Psoas muscle (tissue), 8 donors: ENCODE results near the gene SLC6A19. TPM values are rescaled to one million over a fixed set of nuclear protein-coding genes. Genes with fewer than 3 reads are reported as not detected.
A peak's percentile ranks its signal among the peaks of the same experiment; 100 is the strongest.

Source experiments
- ATAC-seq, 4 donors: fragments of 200-7000 bp; cut with Tn5 transposase; one replicate each; pipeline ENCODE4 v1.9.1; 2020; ENCODE audit warnings: moderate library complexity in 3 of 4, mild to moderate bottlenecking in 2 of 4
- DNase-seq, 2 donors: peaks; one replicate each; pipeline ENCODE4 v3.0.0-alpha.2; 2020
- H3K27ac ChIP-seq: fragments of 200-600 bp; one replicate; pipeline ENCODE4 v1.8.0; 2022
- H3K27me3 ChIP-seq, 3 donors: fragments of 200-600 bp in 1 of 3; one replicate each; pipeline versions ENCODE4 v1.6.1 to v1.8.0; 2013 to 2022; ENCODE audit warnings: low read length in 2 of 3, mild to moderate bottlenecking in 2 of 3, moderate library complexity in 1 of 3; ENCODE audit not compliant: insufficient read depth in 3 of 3
- H3K36me3 ChIP-seq, 2 donors: fragments of 200-600 bp in 1 of 2; one replicate each; pipeline versions ENCODE4 v1.6.1 to v1.8.0; 2013 to 2022; ENCODE audit warnings: low read depth in 1 of 2, mild to moderate bottlenecking in 1 of 2, moderate library complexity in 1 of 2; ENCODE audit not compliant: insufficient read depth in 1 of 2
- H3K4me1 ChIP-seq: fragments of 200-600 bp; one replicate; pipeline ENCODE4 v1.8.0; 2022
- H3K4me3 ChIP-seq: fragments of 200-600 bp; one replicate; pipeline ENCODE4 v1.8.0; 2022; ENCODE audit warnings: mild to moderate bottlenecking
- H3K9me3 ChIP-seq: fragments of 200-600 bp; one replicate; pipeline ENCODE4 v1.8.0; 2022
- WGBS, 3 donors: extraction: QIAGEN DNeasy Blood & Tissue Kit; methylation state at CpG; one replicate each; pipeline versions ENCODE4 v1.1.6 to v1.1.7; 2013; 5-methylcytosine and 5-hydroxymethylcytosine counted together
- intact Hi-C, 2 donors: fragments of 100-400 bp; cut with DNase I; formaldehyde crosslinking; loops; one replicate each; pipeline versions ENCODE4 v1.11.0 to v1.14.2; 2022
- polyA plus RNA-seq, 3 donors: library from polyadenylated mRNA; stranded (reverse); fragments of 200-250 nt; gene quantifications; one replicate each; pipeline ENCODE4 v1.2.3, GENCODE V29; 2013
- total RNA-seq, 4 donors: library from RNA; stranded (reverse); fragmentation: NEBNext Ultra II Directional in 2 of 4; extraction: Animal tissue kit (Norgen Biotek cat#: 25700) in 2 of 4; gene quantifications; one replicate each; pipeline versions ENCODE4 v1.2.1 to v1.2.4, GENCODE V29; 2021 to 2023
- TF ChIP-seq, protein P1 (sequence below): fragments of 200-600 bp; IDR thresholded peaks from one replicate; pipeline ENCODE4 v1.8.0; 2022; ENCODE audit warnings: antibody characterized with exemption
- donor health status: healthy with polysubstance abuse.
- donor health status: DM: no; HTN: no; CAD: no; lungs with moderate emphysema.
- donor health status: Bipolar disorder and iron deficiency.
- donor health status: healthy.
- donor health status: DM: yes; HTN: yes; CAD: no.
- donor health status: DM: no; HTN: no; CAD: no.
- donor health status: DM: no; HTN: no; CAD: no.
- donor health status: DM: yes; HTN: yes; CAD: no.

Gene SLC6A19
- total and polyA plus RNA-seq, 7 donors = 0.03 to 0.08 TPM; not detected in 5

DNA sequence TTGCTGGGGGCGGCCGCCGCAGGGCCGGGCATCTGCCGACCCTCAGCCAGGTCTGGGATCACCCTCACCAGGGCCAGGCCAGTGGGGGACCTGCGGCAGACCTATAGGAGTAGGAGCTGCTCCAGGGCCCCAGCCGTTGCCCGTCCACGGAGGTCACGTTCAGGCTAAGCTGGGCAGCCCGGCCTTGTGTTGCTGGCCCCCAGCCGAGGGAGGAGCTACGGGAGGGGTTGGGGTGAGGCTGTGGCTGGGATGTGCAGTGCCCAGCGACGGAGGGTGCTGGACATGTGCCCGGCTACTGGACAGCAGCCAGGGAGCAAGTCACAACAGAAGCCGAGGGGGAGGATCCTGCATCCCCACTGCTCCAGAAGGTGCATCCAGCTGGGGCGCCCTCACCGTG lies 39.6 kb upstream of the SLC6A19 start:
- TF ChIP-seq, protein P1, sequence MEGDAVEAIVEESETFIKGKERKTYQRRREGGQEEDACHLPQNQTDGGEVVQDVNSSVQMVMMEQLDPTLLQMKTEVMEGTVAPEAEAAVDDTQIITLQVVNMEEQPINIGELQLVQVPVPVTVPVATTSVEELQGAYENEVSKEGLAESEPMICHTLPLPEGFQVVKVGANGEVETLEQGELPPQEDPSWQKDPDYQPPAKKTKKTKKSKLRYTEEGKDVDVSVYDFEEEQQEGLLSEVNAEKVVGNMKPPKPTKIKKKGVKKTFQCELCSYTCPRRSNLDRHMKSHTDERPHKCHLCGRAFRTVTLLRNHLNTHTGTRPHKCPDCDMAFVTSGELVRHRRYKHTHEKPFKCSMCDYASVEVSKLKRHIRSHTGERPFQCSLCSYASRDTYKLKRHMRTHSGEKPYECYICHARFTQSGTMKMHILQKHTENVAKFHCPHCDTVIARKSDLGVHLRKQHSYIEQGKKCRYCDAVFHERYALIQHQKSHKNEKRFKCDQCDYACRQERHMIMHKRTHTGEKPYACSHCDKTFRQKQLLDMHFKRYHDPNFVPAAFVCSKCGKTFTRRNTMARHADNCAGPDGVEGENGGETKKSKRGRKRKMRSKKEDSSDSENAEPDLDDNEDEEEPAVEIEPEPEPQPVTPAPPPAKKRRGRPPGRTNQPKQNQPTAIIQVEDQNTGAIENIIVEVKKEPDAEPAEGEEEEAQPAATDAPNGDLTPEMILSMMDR = no peak
- no peak for ATAC-seq
- peak in 1 of 2 donors; percentile 43 for DNase-seq
- no peaks in the 10 kb centered on the region for H3K36me3 ChIP-seq
- intact Hi-C loops = loop anchor here in 1 of 2 donors (10.0 kb wide), 1 partner anchor 483 kb away; no protein-coding TSS in a partner anchor
- WGBS, 3 donors = 21 to 54% (median 30%) methylated on average over 13 to 19 of the region's 19 CpGs
- H3K27me3 ChIP-seq = peaks cover 0 to 14% (median 7%) of the 10 kb centered on the region in 3 donors
- H3K9me3 ChIP-seq = no peaks in the 10 kb centered on the region
- H3K27ac ChIP-seq = no peak overlapping the region
- H3K4me1 ChIP-seq = no peaks in the 10 kb centered on the region
- H3K4me3 ChIP-seq = no peak overlapping the region

DNA sequence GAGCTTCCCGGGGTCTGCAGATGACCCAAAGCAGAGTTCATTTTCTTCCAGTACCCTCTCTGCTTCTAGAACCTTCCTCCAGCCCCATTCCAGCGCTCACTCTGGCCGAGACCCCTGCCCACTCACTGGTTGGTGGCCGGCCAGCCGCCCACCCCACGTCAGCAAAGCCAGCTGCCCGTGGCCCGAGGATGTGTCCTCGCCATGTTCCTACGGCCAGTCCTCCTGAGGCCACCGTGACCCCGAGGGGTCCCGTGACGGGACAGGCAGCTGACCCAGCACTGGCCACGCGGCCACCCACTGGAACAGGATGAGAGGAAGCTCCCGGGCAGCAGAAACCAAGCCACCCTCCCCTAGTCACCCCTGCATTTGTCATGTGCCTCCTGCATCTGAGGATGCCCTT lies 39.1 kb upstream of the SLC6A19 start:
- H3K27me3 ChIP-seq = peaks cover 0 to 11% (median 5%) of the 10 kb centered on the region in 3 donors
- DNase-seq = peak in 1 of 2 donors; percentile 4

DNA sequence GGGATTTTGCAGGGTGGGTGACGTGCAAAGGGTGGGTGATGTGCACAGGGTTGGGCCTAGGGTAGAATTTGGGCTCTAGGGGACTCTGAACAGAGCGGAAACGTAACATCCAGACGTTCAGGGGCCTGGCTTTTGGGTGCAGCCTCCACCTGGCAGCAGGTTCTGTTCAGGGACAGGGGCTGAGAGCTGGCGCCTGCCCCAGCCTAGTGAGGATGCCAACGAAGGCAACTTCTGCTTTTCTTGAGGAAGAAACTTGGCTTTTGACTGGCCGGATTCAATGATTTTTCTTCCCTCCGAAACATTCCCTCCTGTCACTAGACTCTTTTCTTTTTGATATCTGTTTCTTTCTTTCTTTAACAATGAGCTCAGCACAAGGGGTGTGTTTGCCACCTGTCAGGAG lies 38.6 kb upstream of the SLC6A19 start:
- TF ChIP-seq, protein P1 = no peak
- peak in 1 of 2 donors; percentile 7 for DNase-seq
- intact Hi-C loops = loop anchor here in 1 of 2 donors (10.0 kb wide), 1 partner anchor 482 kb away; no protein-coding TSS in a partner anchor

More for the DNA sequence above, 39.1 kb upstream of the SLC6A19 start:
- no peak overlapping the region for H3K27ac ChIP-seq
- intact Hi-C loops = loop anchor here in 1 of 2 donors (10.0 kb wide), 1 partner anchor 483 kb away; no protein-coding TSS in a partner anchor
- H3K4me3 ChIP-seq = no peak overlapping the region
- H3K4me1 ChIP-seq = no peaks in the 10 kb centered on the region
- no peak for ATAC-seq
- WGBS, 3 donors = 44 to 65% (median 48%) methylated on average over 17 of the region's 17 CpGs
- TF ChIP-seq, protein P1 = no peak
- no peaks in the 10 kb centered on the region for H3K36me3 ChIP-seq
- H3K9me3 ChIP-seq = no peaks in the 10 kb centered on the region

DNA sequence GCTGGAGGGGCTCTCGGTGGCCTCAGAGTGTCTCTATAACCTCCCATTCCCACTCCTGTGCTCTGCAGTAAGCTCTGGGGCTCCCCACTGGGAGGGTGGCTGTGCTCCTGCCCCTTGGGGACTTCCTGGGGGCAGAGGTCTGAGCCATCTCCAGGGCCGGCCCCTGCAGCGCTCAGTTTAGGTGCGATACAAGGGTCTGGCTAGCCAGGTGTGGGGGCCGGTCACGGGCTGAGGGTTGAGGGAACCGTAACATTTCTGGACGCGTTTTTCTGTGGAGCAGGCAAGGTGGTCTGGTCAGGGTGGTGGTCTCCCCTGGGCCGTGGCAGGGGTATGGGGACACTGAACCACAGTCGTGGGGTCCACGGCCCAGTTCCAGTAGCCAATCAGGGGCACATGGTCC lies 38.0 kb upstream of the SLC6A19 start:
- WGBS, 3 donors = 94 to 95% (median 94%) methylated on average over 12 of the region's 12 CpGs
- Histone ChIP-seq H3K4me3 (no peak overlapping the region), H3K27ac (no peak overlapping the region), H3K27me3 (peaks cover 0 to 21% (median 3%) of the 10 kb centered on the region in 3 donors), H3K4me1 (no peaks in the 10 kb centered on the region), H3K9me3 (no peaks in the 10 kb centered on the region), H3K36me3 (no peaks in the 10 kb centered on the region)
- ATAC-seq (no peak), DNase-seq (peak in 1 of 2 donors; percentile 4)
- TF ChIP-seq, protein P1 = no peak
- intact Hi-C loops = loop anchor here in 1 of 2 donors (10.0 kb wide), 1 partner anchor 481 kb away; no protein-coding TSS in a partner anchor

More for the DNA sequence above, 38.6 kb upstream of the SLC6A19 start:
- no peaks in the 10 kb centered on the region for H3K4me1 ChIP-seq
- no peaks in the 10 kb centered on the region for H3K36me3 ChIP-seq
- no peak for ATAC-seq
- no peak overlapping the region for H3K27ac ChIP-seq
- H3K9me3 ChIP-seq = no peaks in the 10 kb centered on the region
- no peak overlapping the region for H3K4me3 ChIP-seq
- H3K27me3 ChIP-seq = peaks cover 0 to 15% (median 4%) of the 10 kb centered on the region in 3 donors
- WGBS, 3 donors = 86 to 87% (median 86%) methylated on average over 8 of the region's 8 CpGs
